HepG2 (cell line): Measurements from ENCODE around the gene PKD1L1. TPM values are rescaled to one million over a fixed set of nuclear protein-coding genes. Genes with fewer than 3 reads are reported as not detected.

Source experiments
- ARID4A ChIP-seq: sonication (generic); formaldehyde crosslinking; IDR thresholded peaks from 2 replicates; pipeline ENCODE4 v1.5.0; 2020; ENCODE audit warnings: mild to moderate bottlenecking, missing genetic modification reagents, borderline replicate concordance
- ATF1 ChIP-seq: IDR thresholded peaks from 2 replicates; pipeline ENCODE4 v1.6.1; 2016; ENCODE audit warnings: mild to moderate bottlenecking, control low read depth
- BCL6 ChIP-seq: IDR thresholded peaks from 2 replicates; pipeline ENCODE4 v1.6.1; 2016; ENCODE audit warnings: missing genetic modification reagents, missing compliant biosample characterization
- FOSL2 ChIP-seq: sonication (generic); formaldehyde crosslinking; IDR thresholded peaks from 2 replicates; pipeline ENCODE4 v1.4.0; 2020; ENCODE audit warnings: missing genetic modification reagents
- GFI1 ChIP-seq: sonication (generic); formaldehyde crosslinking; IDR thresholded peaks from 2 replicates; pipeline ENCODE4 v1.5.0; 2020; ENCODE audit warnings: missing genetic modification reagents, mild to moderate bottlenecking, borderline replicate concordance
- HDAC6 ChIP-seq: fragments of 200-600 bp; sonication (generic); IDR thresholded peaks from 2 replicates; pipeline ENCODE4 v1.7.0; 2017; ENCODE audit warnings: mild to moderate bottlenecking, antibody characterized with exemption, low read length, low read depth
- HOMEZ ChIP-seq: IDR thresholded peaks from 2 replicates; pipeline ENCODE4 v1.6.1; 2016; ENCODE audit warnings: low read depth
- NFE2 ChIP-seq: sonication (generic); formaldehyde crosslinking; IDR thresholded peaks from 2 replicates; pipeline ENCODE4 v1.4.0; 2020; ENCODE audit warnings: missing genetic modification reagents
- RBFOX2 ChIP-seq: fragments of 200-400 bp; formaldehyde crosslinking; IDR thresholded peaks from 2 replicates; pipeline ENCODE4 v1.6.1; 2017; ENCODE audit warnings: low read depth, mild to moderate bottlenecking, low read length
- RERE ChIP-seq: IDR thresholded peaks from 2 replicates; pipeline ENCODE4 v1.6.1; 2016; ENCODE audit warnings: low read depth, missing genetic modification reagents, missing compliant biosample characterization
- TAF15 ChIP-seq: fragments of 200-400 bp; formaldehyde crosslinking; IDR thresholded peaks from one replicate; pipeline ENCODE4 v1.6.1; 2018; ENCODE audit warnings: mild to moderate bottlenecking, low read depth, low read length; ENCODE audit not compliant: poor library complexity, severe bottlenecking
- ZFAT ChIP-seq: sonication (generic); formaldehyde crosslinking; conservative IDR thresholded peaks from 2 replicates; pipeline ENCODE4 v1.8.1; 2023; ENCODE audit warnings: missing genetic modification reagents, inconsistent platforms
- ZFP41 ChIP-seq: sonication (generic); formaldehyde crosslinking; IDR thresholded peaks from 2 replicates; pipeline ENCODE4 v1.4.0; 2020; ENCODE audit warnings: mild to moderate bottlenecking, missing genetic modification reagents, borderline replicate concordance
- ZNF563 ChIP-seq: sonication (generic); formaldehyde crosslinking; IDR thresholded peaks from 2 replicates; pipeline ENCODE4 v1.8.0; 2022; ENCODE audit warnings: mild to moderate bottlenecking, moderate library complexity, missing genetic modification reagents
- ZNF678 ChIP-seq: sonication (generic); formaldehyde crosslinking; IDR thresholded peaks from 2 replicates; pipeline ENCODE4 v1.4.0; 2020; ENCODE audit warnings: mild to moderate bottlenecking, missing genetic modification reagents
- polyA plus RNA-seq, 8 experiments: library from polyadenylated mRNA; depleted of rRNA in 3 of 8; stranded (reverse) in 7 of 8; unstranded in 1 of 8; fragments of >200 nt; fragmentation: Illumina TruSeq in 4 of 8; extraction: Trizol in 4 of 8; gene quantifications; 2 replicates each; pipeline versions ENCODE4 v1.2.1 to v1.2.3, GENCODE V29; 2011 to 2016; ENCODE audit warnings: low read depth in 4 of 8, missing spikeins in 1 of 8, mixed read lengths in 1 of 8; ENCODE audit not compliant: insufficient read depth in 1 of 8
- total RNA-seq, 5 experiments: library from RNA; depleted of rRNA; stranded (reverse); fragments of >200 nt; fragmentation: Illumina TruSeq; extraction: Trizol; gene quantifications; 2 replicates each; pipeline ENCODE4 v1.2.3, GENCODE V29; 2016; ENCODE audit warnings: low read depth in 1 of 5
- TF ChIP-seq, protein P1 (sequence below): sonication (generic); formaldehyde crosslinking; IDR thresholded peaks from 2 replicates; pipeline ENCODE4 v1.4.0; 2020; ENCODE audit warnings: missing genetic modification reagents

Gene PKD1L1
- total and polyA plus RNA-seq, 2 of the 13 experiments (the other 11 are each of a cell fraction or from before 2014, with no cell fraction given) = 0.01 TPM; not detected in 1

- TF ChIP-seq ZFAT (peak; percentile 4; the same call in 1 of the 2 replicates), ZFP41 (no peak), RBFOX2 (peak; percentile 96), ZNF563 (peak; percentile 82; the same call in 1 of the 2 replicates), ATF1 (CRISPR knock-in tag) (no peak), TAF15 (peak; percentile 74), ARID4A (peak; percentile 90), GFI1 (peak; percentile 76; the same call in 1 of the 2 replicates), NFE2 (CRISPR knock-in tag) (no peak), ZNF678 (CRISPR knock-in tag) (peak; percentile 83; the same call in 1 of the 2 replicates), HOMEZ (CRISPR knock-in tag) (peak; percentile 84), FOSL2 (peak; percentile 76), BCL6 (peak; percentile 79), RERE (CRISPR knock-in tag) (peak; percentile 51; the same call in 1 of the 2 replicates), HDAC6 (no peak)
- TF ChIP-seq, protein P1, sequence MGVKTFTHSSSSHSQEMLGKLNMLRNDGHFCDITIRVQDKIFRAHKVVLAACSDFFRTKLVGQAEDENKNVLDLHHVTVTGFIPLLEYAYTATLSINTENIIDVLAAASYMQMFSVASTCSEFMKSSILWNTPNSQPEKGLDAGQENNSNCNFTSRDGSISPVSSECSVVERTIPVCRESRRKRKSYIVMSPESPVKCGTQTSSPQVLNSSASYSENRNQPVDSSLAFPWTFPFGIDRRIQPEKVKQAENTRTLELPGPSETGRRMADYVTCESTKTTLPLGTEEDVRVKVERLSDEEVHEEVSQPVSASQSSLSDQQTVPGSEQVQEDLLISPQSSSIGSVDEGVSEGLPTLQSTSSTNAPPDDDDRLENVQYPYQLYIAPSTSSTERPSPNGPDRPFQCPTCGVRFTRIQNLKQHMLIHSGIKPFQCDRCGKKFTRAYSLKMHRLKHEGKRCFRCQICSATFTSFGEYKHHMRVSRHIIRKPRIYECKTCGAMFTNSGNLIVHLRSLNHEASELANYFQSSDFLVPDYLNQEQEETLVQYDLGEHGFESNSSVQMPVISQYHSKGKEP (CRISPR knock-in tag) = peak; percentile 92; the same call in 1 of the 2 replicates
These were observed 31.0 kb upstream of the PKD1L1 start, which contains the start of gene HUS1 (continued) for GRCh38 chr7:47979145-47979831.
